Measurements from ENCODE around the gene DTX1. TPM values are rescaled to one million over a fixed set of nuclear protein-coding genes. Genes with fewer than 3 reads are reported as not detected.

Gene DTX1
- total and polyA plus RNA-seq, 4 donors: 2.1 to 33.2 (median 10.0) TPM

DNA sequence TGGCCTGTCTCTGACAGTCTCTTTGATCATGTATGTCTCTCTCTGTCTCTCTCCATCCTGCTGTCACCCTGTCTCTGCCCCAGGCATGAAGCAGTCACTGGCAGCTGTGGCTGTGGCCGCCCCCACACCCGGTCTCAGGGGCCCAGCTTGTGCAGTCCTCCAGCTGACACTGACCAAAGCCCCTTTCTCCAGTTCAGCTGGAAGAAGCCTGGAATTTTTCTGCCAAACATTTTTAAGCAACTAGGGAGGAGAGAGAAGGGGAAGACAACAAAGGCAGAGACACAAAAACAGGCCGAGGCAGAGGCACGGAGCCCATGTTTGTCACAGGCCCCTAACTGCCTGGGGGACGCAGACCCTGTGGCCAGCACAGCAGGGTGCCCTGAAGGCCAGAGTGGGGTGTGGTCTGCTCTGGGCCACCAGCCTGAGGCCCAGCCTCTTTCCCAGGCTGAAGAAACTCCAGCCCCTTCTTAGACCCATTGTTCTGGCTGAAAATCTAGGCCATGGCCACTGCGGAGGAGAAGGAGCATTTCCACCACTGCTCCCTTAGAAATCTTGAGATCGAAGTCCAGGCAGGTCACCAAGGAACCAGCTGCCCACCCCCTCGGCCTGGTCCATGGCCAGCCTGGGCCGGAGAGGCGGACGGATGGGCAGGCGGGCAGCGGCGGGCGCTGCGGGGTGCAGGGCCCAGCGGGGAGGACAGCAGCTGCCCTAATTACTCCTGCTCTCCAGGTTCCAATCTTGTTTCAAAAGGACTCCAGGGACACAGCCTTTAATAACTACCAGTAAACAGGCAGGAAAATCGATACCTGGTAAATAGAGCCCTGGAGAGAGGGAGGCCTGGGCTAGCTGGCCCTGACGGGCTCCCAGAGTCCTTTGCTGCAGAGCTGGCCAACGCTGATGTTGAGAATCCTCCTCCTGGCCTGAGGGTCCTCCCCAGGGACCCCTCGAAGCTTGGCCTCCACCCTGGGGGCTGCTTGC is 14.9 kb downstream of the DTX1 start (continued):
- TF ChIP-seq, protein P1, sequence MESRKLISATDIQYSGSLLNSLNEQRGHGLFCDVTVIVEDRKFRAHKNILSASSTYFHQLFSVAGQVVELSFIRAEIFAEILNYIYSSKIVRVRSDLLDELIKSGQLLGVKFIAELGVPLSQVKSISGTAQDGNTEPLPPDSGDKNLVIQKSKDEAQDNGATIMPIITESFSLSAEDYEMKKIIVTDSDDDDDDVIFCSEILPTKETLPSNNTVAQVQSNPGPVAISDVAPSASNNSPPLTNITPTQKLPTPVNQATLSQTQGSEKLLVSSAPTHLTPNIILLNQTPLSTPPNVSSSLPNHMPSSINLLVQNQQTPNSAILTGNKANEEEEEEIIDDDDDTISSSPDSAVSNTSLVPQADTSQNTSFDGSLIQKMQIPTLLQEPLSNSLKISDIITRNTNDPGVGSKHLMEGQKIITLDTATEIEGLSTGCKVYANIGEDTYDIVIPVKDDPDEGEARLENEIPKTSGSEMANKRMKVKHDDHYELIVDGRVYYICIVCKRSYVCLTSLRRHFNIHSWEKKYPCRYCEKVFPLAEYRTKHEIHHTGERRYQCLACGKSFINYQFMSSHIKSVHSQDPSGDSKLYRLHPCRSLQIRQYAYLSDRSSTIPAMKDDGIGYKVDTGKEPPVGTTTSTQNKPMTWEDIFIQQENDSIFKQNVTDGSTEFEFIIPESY (IDR thresholded peaks at IDR 0.05): peak; percentile 70
- TF ChIP-seq HNF4A (conservative IDR thresholded peaks at IDR 0.05): peak in 1 of 2 donors; percentile 60
- no peak for TF ChIP-seq NR2F2 (IDR thresholded peaks at IDR 0.05)
- no peak for TF ChIP-seq EGR1 (IDR thresholded peaks at IDR 0.05; ENCODE audit: low read depth in 2 of 2)
- peak; percentile 62 for TF ChIP-seq TAF1 (conservative IDR thresholded peaks at IDR 0.05)
- TF ChIP-seq FOXA2 (IDR thresholded peaks at IDR 0.05): peak; percentile 72

DNA sequence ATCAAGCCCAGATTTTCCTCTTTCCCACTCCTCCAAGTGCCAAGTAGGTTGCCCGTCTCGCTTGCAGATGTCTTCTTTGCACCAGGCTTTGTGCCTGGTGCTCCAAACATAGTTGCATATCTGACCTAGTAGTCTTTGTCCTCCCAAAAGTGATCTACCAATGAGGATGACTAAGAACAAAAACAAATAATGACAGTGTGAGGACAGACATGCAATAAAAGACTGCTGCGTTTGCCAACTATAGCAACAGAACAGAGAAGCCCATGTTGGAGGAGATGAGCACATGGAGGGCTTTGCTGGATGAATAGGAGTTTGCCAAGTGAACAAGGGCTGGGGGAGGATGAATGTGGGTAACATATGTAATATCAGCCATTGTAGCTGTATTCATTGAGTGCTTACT is 15.6 kb downstream of the DTX1 start:
- H3K36me3 ChIP-seq (ENCODE audit: control insufficient read depth in 4 of 4, insufficient read depth in 3 of 4, low read depth in 1 of 4, low read length in 3 of 4): no peaks in the 10 kb centered on the region
- peaks cover 16 to 44% (median 32%) of the 10 kb centered on the region in 4 donors for H3K4me1 ChIP-seq (ENCODE audit: control insufficient read depth in 4 of 4, insufficient read depth in 4 of 4, low read length in 3 of 4)
- DNase-seq (ENCODE audit: low spot score): no peak
- H3K4me3 ChIP-seq (ENCODE audit: low read depth in 1 of 3, low read length in 3 of 3): no peak overlapping the region
- 36% methylated on average over 3 of the region's 3 CpGs for WGBS
- H3K9ac ChIP-seq (ENCODE audit: low read depth in 1 of 2, low read length in 2 of 2): peak overlapping the region in 1 of 2 donors; percentile 20
- TF ChIP-seq, protein P2, sequence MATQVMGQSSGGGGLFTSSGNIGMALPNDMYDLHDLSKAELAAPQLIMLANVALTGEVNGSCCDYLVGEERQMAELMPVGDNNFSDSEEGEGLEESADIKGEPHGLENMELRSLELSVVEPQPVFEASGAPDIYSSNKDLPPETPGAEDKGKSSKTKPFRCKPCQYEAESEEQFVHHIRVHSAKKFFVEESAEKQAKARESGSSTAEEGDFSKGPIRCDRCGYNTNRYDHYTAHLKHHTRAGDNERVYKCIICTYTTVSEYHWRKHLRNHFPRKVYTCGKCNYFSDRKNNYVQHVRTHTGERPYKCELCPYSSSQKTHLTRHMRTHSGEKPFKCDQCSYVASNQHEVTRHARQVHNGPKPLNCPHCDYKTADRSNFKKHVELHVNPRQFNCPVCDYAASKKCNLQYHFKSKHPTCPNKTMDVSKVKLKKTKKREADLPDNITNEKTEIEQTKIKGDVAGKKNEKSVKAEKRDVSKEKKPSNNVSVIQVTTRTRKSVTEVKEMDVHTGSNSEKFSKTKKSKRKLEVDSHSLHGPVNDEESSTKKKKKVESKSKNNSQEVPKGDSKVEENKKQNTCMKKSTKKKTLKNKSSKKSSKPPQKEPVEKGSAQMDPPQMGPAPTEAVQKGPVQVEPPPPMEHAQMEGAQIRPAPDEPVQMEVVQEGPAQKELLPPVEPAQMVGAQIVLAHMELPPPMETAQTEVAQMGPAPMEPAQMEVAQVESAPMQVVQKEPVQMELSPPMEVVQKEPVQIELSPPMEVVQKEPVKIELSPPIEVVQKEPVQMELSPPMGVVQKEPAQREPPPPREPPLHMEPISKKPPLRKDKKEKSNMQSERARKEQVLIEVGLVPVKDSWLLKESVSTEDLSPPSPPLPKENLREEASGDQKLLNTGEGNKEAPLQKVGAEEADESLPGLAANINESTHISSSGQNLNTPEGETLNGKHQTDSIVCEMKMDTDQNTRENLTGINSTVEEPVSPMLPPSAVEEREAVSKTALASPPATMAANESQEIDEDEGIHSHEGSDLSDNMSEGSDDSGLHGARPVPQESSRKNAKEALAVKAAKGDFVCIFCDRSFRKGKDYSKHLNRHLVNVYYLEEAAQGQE (IDR thresholded peaks at IDR 0.05): no peak
- TF ChIP-seq FOXA1 (IDR thresholded peaks at IDR 0.05) (no peak), RAD21 (IDR thresholded peaks at IDR 0.05) (no peak), TAF1 (conservative IDR thresholded peaks at IDR 0.05) (no peak), JUND (IDR thresholded peaks at IDR 0.05) (peak; percentile 60 to 63), EGR1 (IDR thresholded peaks at IDR 0.05; ENCODE audit: low read depth in 2 of 2) (no peak), YY1 (IDR thresholded peaks at IDR 0.05) (no peak), HNF4A (conservative IDR thresholded peaks at IDR 0.05) (peak; percentile 62 to 64), RXRA (IDR thresholded peaks at IDR 0.05) (peak; percentile 27 to 63), FOXA2 (IDR thresholded peaks at IDR 0.05) (peak; percentile 35), NR2F2 (IDR thresholded peaks at IDR 0.05) (no peak), SP1 (IDR thresholded peaks at IDR 0.05) (peak; percentile 46), GABPA (IDR thresholded peaks at IDR 0.05 in 1 of 2, conservative IDR thresholded peaks at IDR 0.05 in 1 of 2) (no peak), HNF4G (IDR thresholded peaks at IDR 0.05) (no peak)
- TF ChIP-seq, protein P1 (IDR thresholded peaks at IDR 0.05): no peak
- TF ChIP-seq, protein P3, sequence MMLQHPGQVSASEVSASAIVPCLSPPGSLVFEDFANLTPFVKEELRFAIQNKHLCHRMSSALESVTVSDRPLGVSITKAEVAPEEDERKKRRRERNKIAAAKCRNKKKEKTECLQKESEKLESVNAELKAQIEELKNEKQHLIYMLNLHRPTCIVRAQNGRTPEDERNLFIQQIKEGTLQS (IDR thresholded peaks at IDR 0.05): peak; percentile 22
- TF ChIP-seq, protein P4, sequence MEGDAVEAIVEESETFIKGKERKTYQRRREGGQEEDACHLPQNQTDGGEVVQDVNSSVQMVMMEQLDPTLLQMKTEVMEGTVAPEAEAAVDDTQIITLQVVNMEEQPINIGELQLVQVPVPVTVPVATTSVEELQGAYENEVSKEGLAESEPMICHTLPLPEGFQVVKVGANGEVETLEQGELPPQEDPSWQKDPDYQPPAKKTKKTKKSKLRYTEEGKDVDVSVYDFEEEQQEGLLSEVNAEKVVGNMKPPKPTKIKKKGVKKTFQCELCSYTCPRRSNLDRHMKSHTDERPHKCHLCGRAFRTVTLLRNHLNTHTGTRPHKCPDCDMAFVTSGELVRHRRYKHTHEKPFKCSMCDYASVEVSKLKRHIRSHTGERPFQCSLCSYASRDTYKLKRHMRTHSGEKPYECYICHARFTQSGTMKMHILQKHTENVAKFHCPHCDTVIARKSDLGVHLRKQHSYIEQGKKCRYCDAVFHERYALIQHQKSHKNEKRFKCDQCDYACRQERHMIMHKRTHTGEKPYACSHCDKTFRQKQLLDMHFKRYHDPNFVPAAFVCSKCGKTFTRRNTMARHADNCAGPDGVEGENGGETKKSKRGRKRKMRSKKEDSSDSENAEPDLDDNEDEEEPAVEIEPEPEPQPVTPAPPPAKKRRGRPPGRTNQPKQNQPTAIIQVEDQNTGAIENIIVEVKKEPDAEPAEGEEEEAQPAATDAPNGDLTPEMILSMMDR (IDR thresholded peaks at IDR 0.05; ENCODE audit: low read depth, low read length, missing input control): no peak
- TF ChIP-seq, protein P5, sequence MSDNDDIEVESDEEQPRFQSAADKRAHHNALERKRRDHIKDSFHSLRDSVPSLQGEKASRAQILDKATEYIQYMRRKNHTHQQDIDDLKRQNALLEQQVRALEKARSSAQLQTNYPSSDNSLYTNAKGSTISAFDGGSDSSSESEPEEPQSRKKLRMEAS (IDR thresholded peaks at IDR 0.05): peak; percentile 35
- H3K9me3 ChIP-seq (ENCODE audit: control insufficient read depth in 4 of 4, low read length in 3 of 4): no peaks in the 10 kb centered on the region
- H3K27ac ChIP-seq (ENCODE audit: low read depth in 1 of 2, low read length in 2 of 2): peak overlapping the region; percentile 92 to 95
- no peaks in the 10 kb centered on the region for H3K27me3 ChIP-seq (ENCODE audit: control insufficient read depth in 4 of 4, insufficient read depth in 4 of 4, low read length in 3 of 4)

All from liver (tissue), 9 donors.